CD14-positive monocyte (primary cell): Measurements from ENCODE around the gene PPARGC1A. TPM values are rescaled to one million over a fixed set of nuclear protein-coding genes. Genes with fewer than 3 reads are reported as not detected.

Experiments used
- DNase-seq, 3 donors: peaks; one replicate each; pipeline ENCODE4 v3.0.0-alpha.2; 2011 to 2022
- H2AFZ ChIP-seq: 2 replicates; pipeline ENCODE4 v1.6.0; 2012; ENCODE audit warnings: mild to moderate bottlenecking, low read depth, low read length, inconsistent platforms; ENCODE audit not compliant: insufficient read depth, poor library complexity, severe bottlenecking
- H3K27ac ChIP-seq, 2 donors: 1 replicate in 1 of 2; 2 replicates in 1 of 2; pipeline ENCODE4 v1.5.1; 2012 to 2013; ENCODE audit warnings: low read length in 2 of 2, control low read depth in 1 of 2, inconsistent platforms in 1 of 2, low read depth in 1 of 2, mild to moderate bottlenecking in 1 of 2
- H3K27me3 ChIP-seq, 2 donors: one replicate each; pipeline versions ENCODE4 v1.6.0 to v1.6.1; 2011 to 2013; ENCODE audit warnings: low read length in 2 of 2; ENCODE audit not compliant: control insufficient read depth in 2 of 2, insufficient read depth in 2 of 2
- H3K36me3 ChIP-seq, 2 donors: replicated peaks in 1 of 2; 1 replicate in 1 of 2; 2 replicates in 1 of 2; pipeline versions ENCODE4 v1.5.1 to v1.6.1; 2012 to 2013; ENCODE audit warnings: low read length in 2 of 2, control low read depth in 1 of 2, inconsistent platforms in 1 of 2, mild to moderate bottlenecking in 1 of 2; ENCODE audit not compliant: insufficient read depth in 2 of 2, control insufficient read depth in 1 of 2
- H3K4me1 ChIP-seq, 2 donors: 1 replicate in 1 of 2; 2 replicates in 1 of 2; pipeline versions ENCODE4 v1.5.1 to v1.6.1; 2012 to 2013; ENCODE audit warnings: low read length in 2 of 2, control low read depth in 1 of 2, inconsistent platforms in 1 of 2, mild to moderate bottlenecking in 1 of 2, moderate library complexity in 1 of 2; ENCODE audit not compliant: insufficient read depth in 2 of 2, control insufficient read depth in 1 of 2
- H3K4me2 ChIP-seq: replicated peaks from 2 replicates; pipeline ENCODE3; 2012; ENCODE audit warnings: low read length, moderate library complexity, mild to moderate bottlenecking; ENCODE audit not compliant: poor library complexity, severe bottlenecking; ENCODE audit errors: extremely low read depth
- H3K4me3 ChIP-seq, 3 experiments: fragments of 200-600 bp in 1 of 3; sonication (generic) in 1 of 3; replicated peaks in 1 of 3; 1 replicate in 2 of 3; 2 replicates in 1 of 3; pipeline ENCODE4 v1.5.1; 2011 to 2013; ENCODE audit warnings: low read length in 3 of 3, mild to moderate bottlenecking in 3 of 3, control low read depth in 2 of 3, low read depth in 2 of 3, inconsistent platforms in 1 of 3, moderate library complexity in 1 of 3
- H3K79me2 ChIP-seq: 2 replicates; pipeline ENCODE4 v1.6.0; 2012; ENCODE audit warnings: mild to moderate bottlenecking, control low read depth, inconsistent platforms, low read length, moderate library complexity; ENCODE audit not compliant: insufficient read depth
- H3K9ac ChIP-seq: 2 replicates; pipeline ENCODE4 v1.6.0; 2017; ENCODE audit warnings: low read length, mild to moderate bottlenecking; ENCODE audit not compliant: insufficient read depth, poor library complexity, severe bottlenecking
- H3K9me3 ChIP-seq, 2 donors: replicated peaks in 1 of 2; 1 replicate in 1 of 2; 2 replicates in 1 of 2; pipeline versions ENCODE4 v1.5.1 to v1.6.1; 2012 to 2013; ENCODE audit warnings: low read length in 2 of 2, control low read depth in 1 of 2; ENCODE audit not compliant: control insufficient read depth in 1 of 2, insufficient read depth in 1 of 2
- H4K20me1 ChIP-seq: 2 replicates; pipeline ENCODE4 v1.6.0; 2012; ENCODE audit warnings: mild to moderate bottlenecking, low read length, control low read depth, moderate library complexity; ENCODE audit not compliant: insufficient read depth
- H3K27ac Mint-ChIP-seq, 7 donors: one replicate each; pipeline ENCODE4 v1.8.0; 2020; ENCODE audit warnings: mild to moderate bottlenecking in 7 of 7, mixed read lengths in 7 of 7, moderate library complexity in 6 of 7, inconsistent platforms in 2 of 7
- H3K27me3 Mint-ChIP-seq, 3 donors: one replicate each; pipeline ENCODE4 v1.8.0; 2021 to 2022; ENCODE audit warnings: low read depth in 3 of 3, mild to moderate bottlenecking in 3 of 3, mixed read lengths in 3 of 3, moderate library complexity in 3 of 3, inconsistent platforms in 1 of 3
- H3K36me3 Mint-ChIP-seq, 2 donors: one replicate each; pipeline ENCODE4 v1.8.0; 2020; ENCODE audit warnings: mixed read lengths in 2 of 2, inconsistent platforms in 1 of 2, mild to moderate bottlenecking in 1 of 2
- H3K4me1 Mint-ChIP-seq: one replicate; pipeline ENCODE4 v1.8.0; 2020; ENCODE audit warnings: mild to moderate bottlenecking, mixed read lengths
- H3K4me3 Mint-ChIP-seq, 2 donors: one replicate each; pipeline ENCODE4 v1.8.0; 2020; ENCODE audit warnings: mild to moderate bottlenecking in 2 of 2, mixed read lengths in 2 of 2, moderate library complexity in 1 of 2
- H3K9me3 Mint-ChIP-seq, 7 donors: one replicate each; pipeline ENCODE4 v1.8.0; 2020 to 2022; ENCODE audit warnings: mixed read lengths in 7 of 7, mild to moderate bottlenecking in 6 of 7, moderate library complexity in 6 of 7, inconsistent platforms in 2 of 7
- WGBS: methylation state at CpG from one replicate; pipeline ENCODE4 v1.1.5; 2013; ENCODE audit warnings: missing lambda C conversion rate; ENCODE audit not compliant: insufficient coverage; 5-methylcytosine and 5-hydroxymethylcytosine counted together
- intact Hi-C, 2 donors: fragments of 100-400 bp; cut with micrococcal nuclease; formaldehyde crosslinking; loops; one replicate each; pipeline versions ENCODE4 v1.15.0 to v1.15.1; 2023
- polyA plus RNA-seq, 3 donors: library from polyadenylated mRNA; depleted of rRNA in 1 of 3; unstranded in 2 of 3; stranded (reverse) in 1 of 3; fragments of 300-500 nt in 2 of 3; fragments of >200 nt in 1 of 3; fragmentation: Illumina TruSeq in 2 of 3; gene quantifications; 1 replicate in 2 of 3; 2 replicates in 1 of 3; pipeline ENCODE4 v1.2.3, GENCODE V29; 2012 to 2021
- TF ChIP-seq, protein P1 (sequence below): fragments of 200-600 bp; IDR thresholded peaks from one replicate; pipeline ENCODE4 v1.8.0; 2022; ENCODE audit warnings: antibody characterized with exemption, mild to moderate bottlenecking

The PPARGC1A gene
- polyA plus RNA-seq, 3 donors, result 0.58 to 1.1 (median 0.79) TPM

DNA sequence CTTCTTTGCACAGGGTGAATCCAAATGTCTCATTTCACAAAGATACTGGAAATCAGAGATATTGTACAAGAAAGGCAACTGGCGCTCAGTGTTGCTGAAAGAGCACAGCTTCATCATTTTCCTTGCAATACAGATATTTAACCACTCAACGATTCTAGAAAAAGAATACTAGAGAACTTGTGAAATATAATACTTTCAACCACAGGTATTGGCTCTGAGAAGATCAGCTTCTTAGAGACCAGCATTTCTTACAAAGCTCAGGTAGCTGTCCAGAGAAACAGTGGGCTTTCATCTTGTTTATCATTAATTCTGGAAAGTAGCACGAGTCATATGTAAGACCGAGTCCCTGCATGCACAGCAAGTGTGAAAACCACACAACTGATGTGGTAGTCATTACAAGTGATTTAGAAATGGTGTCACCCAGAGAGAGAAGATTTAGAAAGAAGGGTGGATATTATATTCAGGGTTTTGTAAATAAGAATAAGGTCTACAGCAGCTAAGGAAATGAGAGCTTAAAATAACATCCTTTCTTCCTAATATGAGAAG is 7.8 kb upstream of the PPARGC1A start:
- H3K9me3 Mint-ChIP-seq, result peaks cover 0 to 2% (median 0%) of the 10 kb centered on the region in 7 donors
- WGBS, result no CpG with 5 or more reads among the region's 4 CpGs

DNA sequence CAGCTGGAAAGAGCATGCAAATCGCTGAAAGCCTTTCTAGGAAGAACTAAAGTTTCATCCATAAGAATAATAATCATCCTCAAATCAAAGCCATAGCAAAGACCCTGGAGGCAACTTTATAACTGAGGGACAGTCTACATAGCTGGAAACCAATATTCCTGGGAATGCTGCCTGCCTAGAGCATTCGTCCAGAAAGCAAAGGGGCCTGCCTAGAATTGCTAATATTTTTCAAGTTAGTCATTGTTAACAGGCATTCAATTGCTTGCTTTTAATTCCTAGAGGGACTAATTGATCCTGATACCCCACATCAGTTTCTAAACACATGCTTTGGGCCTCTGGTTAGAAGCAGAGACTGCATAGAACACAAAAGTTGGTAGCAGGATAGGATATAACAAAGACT is 4.2 kb upstream of the PPARGC1A start:
- H3K9me3 Mint-ChIP-seq, result peaks cover 0 to 4% (median under 1%) of the 10 kb centered on the region in 7 donors
- H3K9ac ChIP-seq, result no peak overlapping the region
- H3K27me3 ChIP-seq, result peaks cover 27 to 54% of the 10 kb centered on the region in 2 donors
- no peak overlapping the region for H3K4me3 Mint-ChIP-seq
- WGBS, result 93% methylated on average over 2 of the region's 2 CpGs
- no peaks in the 10 kb centered on the region for H3K36me3 ChIP-seq
- H4K20me1 ChIP-seq, result no peaks in the 10 kb centered on the region
- no peaks in the 10 kb centered on the region for H3K36me3 Mint-ChIP-seq
- DNase-seq, result no peak
- no peak overlapping the region for H3K4me3 ChIP-seq
- H3K79me2 ChIP-seq, result no peaks in the 10 kb centered on the region
- no peaks in the 10 kb centered on the region for H3K9me3 ChIP-seq
- H3K4me2 ChIP-seq, result no peak overlapping the region
- intact Hi-C loops, result no loop called here
- H3K27ac Mint-ChIP-seq, result no peak overlapping the region
- no peak overlapping the region for H3K27ac ChIP-seq
- H3K4me1 ChIP-seq, result peaks cover 9 to 14% of the 10 kb centered on the region in 2 donors
- H3K27me3 Mint-ChIP-seq, result peaks cover 22 to 30% (median 26%) of the 10 kb centered on the region in 3 donors
- H2AFZ ChIP-seq, result no peak overlapping the region
- TF ChIP-seq, protein P1, sequence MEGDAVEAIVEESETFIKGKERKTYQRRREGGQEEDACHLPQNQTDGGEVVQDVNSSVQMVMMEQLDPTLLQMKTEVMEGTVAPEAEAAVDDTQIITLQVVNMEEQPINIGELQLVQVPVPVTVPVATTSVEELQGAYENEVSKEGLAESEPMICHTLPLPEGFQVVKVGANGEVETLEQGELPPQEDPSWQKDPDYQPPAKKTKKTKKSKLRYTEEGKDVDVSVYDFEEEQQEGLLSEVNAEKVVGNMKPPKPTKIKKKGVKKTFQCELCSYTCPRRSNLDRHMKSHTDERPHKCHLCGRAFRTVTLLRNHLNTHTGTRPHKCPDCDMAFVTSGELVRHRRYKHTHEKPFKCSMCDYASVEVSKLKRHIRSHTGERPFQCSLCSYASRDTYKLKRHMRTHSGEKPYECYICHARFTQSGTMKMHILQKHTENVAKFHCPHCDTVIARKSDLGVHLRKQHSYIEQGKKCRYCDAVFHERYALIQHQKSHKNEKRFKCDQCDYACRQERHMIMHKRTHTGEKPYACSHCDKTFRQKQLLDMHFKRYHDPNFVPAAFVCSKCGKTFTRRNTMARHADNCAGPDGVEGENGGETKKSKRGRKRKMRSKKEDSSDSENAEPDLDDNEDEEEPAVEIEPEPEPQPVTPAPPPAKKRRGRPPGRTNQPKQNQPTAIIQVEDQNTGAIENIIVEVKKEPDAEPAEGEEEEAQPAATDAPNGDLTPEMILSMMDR, result no peak
- H3K4me1 Mint-ChIP-seq, result peaks cover 13% of the 10 kb centered on the region

More for the DNA sequence above, 7.8 kb upstream of the PPARGC1A start:
- Histone ChIP-seq H3K36me3 (no peaks in the 10 kb centered on the region), H3K9me3 (no peaks in the 10 kb centered on the region), H3K4me1 (no peaks in the 10 kb centered on the region), H3K27ac (no peak overlapping the region), H3K4me3 (no peak overlapping the region), H3K27me3 (peaks cover 10 to 23% of the 10 kb centered on the region in 2 donors), H2AFZ (no peak overlapping the region), H3K9ac (no peak overlapping the region), H3K79me2 (no peaks in the 10 kb centered on the region), H4K20me1 (no peaks in the 10 kb centered on the region), H3K4me2 (no peak overlapping the region)
- no peaks in the 10 kb centered on the region for H3K36me3 Mint-ChIP-seq
- no peaks in the 10 kb centered on the region for H3K4me1 Mint-ChIP-seq
- no peak overlapping the region for H3K4me3 Mint-ChIP-seq
- intact Hi-C loops, result no loop called here
- TF ChIP-seq, protein P1, result no peak
- no peak overlapping the region for H3K27ac Mint-ChIP-seq
- DNase-seq, result no peak
- H3K27me3 Mint-ChIP-seq, result peaks cover under 1 to 5% (median 5%) of the 10 kb centered on the region in 3 donors
